CD4-positive, alpha-beta T cell treated with Interleukin-6 at 100 ng/mL for 8 hours (primary cell): ENCODE data around the gene KRTAP12-1.

Experiments
- DNase-seq: peaks from one replicate; pipeline ENCODE4 v3.0.0-alpha.2; 2020; ENCODE audit warnings: mixed read lengths, low spot score

KRTAP12-1 gene, protein sequence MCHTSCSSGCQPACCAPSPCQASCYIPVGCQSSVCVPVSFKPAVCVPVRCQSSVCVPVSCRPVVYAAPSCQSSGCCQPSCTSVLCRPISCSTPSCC

DNA sequence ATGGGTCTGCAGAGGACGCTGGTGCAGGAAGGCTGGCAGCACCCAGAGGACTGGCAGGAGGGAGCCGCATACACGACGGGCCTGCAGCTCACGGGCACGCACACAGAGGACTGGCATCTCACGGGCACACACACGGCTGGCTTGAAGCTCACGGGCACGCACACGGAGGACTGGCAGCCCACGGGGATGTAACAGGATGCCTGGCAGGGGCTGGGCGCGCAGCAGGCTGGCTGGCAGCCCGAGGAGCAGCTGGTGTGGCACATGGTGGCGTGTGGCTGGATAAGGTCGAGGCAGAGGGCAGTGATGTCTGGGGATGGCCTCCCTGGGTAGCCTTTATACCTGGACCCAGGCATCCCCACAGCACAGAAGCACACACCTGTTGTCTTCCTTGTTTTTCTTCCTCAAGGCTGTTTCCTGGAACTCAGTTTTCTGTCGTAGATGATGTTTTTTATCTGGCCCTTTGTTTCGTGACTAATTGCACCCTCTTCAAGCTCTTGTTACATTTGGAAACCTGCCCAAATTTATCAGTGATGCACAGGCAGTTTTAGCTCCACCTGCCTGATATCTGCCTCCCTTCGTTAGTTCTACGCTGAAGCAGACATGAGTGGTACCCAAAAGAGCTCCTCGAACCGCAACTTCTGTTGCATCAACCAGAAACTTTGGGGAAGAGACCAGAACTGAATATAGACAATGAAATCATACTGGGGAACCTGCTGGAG, at the start of gene KRTAP12-1:
Gene KRTAP12-1, minus strand, starts transcription at position 303 of the 719 bp plus-strand sequence. Its CDS starts 40 bp downstream, at position 263.
- no peak for DNase-seq

DNA sequence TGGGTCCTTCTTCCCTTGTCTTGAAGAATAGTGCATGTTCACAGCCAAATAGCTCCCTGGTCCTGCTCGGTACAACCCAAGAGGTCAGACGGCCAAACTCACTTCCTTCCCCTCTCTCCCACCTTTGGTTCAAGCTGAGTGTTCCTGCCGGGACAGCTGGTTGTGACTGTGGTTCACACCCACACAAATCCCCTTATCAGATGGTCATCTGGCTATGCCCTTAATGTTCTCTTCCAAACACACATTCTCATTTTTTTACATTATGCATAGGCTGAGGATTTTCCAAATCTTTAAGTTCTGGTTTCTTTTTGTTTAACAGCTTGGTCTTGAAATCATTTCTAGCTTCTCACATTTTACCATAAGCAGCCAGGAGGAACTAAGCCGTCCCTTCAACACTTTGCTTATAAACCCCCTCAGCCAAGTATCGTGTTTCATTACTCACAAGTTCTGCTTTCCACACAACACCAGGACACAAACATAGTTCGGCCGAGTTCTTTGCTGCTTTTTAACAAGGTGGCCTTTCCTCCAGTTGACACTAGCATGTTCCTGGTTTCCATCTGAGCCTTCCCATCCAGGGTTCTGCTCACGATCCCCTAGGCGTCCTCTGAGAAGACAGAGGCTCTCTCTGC, 49.1 kb upstream of the KRTAP12-1 start:
- no peak for DNase-seq

DNA sequence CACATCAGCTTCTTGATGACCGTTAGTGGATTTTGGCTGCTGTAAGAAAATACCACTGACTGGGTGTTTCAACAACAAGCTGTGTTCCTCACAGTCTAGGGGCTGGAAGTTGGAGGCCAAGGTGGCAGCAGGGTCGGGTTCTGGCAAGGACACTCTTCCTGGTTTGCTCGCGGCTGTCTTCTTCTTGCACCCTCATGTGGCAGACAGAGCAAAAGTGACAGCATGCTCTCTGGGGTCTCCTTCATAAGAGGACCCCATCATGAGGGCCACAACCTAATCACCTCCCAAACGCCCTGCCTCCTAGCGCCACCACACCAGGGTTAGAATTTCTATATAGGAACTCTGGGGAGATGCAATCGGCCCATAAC, 48.0 kb upstream of the KRTAP12-1 start:
- no peak for DNase-seq

DNA sequence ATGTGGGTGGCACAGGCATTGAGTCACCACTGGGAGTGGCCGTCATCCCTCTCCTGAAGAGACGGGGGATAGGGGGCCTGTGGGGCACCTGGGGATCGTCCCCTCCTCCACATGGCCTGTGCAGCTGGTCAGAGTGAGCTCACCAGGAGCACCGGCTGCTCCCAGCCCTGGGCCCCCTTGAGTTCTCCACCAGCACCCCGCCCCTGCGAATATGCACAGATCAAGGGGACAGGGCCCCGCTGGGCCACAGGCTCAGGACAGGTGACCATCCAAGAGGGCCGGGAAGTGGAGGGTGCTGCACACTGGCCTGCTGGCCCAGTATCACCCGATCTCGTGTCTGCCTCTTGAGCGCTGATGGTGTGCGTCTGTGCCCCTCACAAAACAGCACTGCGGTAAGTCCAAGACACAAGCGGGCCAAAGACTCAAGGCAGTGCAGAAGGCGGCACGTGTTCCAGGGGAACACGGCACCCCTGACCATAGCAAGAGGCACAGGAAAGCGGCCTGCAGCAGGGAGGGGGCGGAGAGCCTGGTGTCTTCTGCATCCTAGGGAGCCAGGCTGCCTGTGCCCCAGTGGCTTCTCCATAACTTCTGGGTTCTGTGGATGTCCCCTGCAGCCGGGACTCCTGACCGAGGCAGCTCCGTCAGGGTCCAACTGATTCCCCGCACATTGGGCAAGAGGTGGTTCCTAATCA, 47.5 kb upstream of the KRTAP12-1 start:
- no peak for DNase-seq

DNA sequence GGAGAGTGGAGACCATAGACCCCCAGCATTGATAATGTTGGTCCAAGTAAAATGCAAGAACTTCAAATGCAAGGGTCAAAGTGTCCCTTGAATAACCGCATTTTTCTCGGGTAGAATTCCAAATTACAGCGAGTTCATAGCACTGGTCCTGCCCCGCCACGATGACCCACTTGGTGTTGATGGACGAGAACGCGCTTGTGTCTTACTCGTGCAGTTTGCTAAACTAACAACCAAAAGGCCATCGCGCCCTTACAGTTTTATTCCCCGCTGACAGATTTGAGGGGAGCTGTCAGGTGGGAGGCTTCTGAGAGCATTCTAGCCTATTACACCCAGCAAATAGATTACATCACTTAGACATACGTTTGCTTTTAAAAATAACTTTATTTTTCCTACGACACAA, 46.8 kb upstream of the KRTAP12-1 start:
- no peak for DNase-seq

DNA sequence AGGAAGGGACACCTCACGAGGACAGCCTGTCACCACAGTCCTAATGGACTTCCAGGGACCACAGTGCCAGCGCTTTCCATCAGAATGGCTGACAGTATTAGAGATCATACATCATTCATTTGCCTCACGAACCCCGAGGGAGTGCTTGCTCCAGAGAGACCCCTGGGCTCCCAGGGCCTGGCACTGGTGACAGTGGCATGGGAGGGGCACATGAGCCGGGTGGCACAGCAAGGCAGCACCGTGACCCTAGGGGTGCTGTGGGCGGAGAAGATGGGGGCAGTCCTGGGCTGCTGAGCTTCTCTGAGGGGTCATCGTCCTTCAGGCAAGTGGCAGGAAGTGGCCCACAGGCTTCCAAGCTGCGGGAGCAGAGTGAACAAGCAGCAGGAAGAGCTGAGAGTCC, 45.8 kb upstream of the KRTAP12-1 start:
- no peak for DNase-seq

DNA sequence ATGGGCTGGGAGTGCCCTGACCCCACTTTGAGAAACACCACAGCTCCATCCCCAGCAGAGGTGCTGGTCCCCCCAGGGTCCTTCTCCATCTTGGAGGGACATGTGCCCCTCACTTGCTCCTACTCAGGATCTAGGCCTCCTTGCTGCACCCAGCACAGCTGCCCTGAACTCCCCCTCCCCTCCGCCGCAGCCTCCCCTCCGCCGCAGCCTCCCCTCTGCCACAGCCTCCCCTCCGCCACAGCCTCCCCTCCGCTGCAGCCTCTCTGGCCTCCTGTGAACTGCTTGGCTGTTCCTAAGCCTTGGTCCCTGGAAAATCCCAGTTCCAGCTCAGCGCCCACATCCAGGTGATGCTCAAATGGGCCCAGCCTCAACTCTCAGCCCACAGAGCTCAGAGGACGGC, 45.4 kb upstream of the KRTAP12-1 start:
- DNase-seq, result no peak

DNA sequence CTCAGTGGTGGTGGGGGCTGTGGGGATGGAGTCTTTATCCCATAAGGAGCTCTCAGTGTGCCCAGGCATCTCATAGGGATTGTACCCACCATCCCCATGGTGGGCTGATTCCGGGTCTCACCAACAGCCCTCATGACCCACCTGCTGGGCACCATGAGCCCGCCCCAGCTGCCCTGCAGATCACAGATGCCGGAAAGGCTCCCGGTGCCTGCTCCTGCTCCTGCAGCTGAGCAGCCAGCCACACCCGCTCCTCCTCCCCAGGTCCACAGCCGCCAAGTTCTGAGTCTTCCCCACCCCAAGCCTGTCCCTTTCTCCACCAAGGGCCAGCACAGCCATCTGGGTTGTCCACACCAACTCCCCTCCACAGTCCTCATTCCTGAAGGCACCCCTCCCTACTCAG, 44.9 kb upstream of the KRTAP12-1 start:
- DNase-seq, result no peak

DNA sequence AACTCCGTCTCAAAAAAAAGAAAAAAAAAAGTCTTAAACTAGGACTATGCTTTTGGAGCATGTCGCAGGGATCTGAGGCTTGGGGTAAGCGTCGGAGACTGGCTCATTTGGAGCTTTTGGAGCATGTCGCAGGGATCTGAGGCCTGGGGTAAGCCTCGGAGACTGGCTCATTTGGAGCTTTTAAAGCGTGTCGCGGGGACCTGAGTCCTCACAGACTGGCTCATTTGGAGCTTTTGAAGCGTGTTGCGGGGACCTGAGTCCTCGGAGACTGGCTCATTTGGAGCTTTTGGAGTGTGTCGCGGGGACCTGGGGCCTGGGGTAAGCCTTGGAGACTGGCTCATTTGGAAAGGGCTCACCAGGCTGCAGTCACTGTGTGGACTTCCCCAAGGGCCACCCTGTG, 43.0 kb upstream of the KRTAP12-1 start:
- no peak for DNase-seq

DNA sequence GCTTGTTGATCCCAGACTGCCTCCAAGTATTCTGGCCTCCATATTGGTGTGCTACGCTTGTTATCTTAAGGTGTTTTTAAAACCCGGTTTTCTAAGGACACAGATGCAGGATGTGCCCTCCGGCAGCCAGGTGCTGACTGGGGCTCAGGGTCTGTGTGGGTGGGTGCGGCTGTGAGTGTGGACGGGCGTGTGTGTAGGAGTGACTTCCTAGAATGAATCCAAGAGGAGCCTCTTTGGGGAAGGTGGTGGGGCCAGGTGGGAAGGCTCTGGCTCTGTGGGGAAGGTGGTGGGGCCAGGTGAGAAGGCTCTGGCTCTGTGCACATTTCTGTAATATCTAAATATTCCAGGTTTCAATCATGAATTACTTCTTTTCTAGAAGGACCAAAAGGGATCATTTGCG, 42.2 kb upstream of the KRTAP12-1 start:
- no peak for DNase-seq

DNA sequence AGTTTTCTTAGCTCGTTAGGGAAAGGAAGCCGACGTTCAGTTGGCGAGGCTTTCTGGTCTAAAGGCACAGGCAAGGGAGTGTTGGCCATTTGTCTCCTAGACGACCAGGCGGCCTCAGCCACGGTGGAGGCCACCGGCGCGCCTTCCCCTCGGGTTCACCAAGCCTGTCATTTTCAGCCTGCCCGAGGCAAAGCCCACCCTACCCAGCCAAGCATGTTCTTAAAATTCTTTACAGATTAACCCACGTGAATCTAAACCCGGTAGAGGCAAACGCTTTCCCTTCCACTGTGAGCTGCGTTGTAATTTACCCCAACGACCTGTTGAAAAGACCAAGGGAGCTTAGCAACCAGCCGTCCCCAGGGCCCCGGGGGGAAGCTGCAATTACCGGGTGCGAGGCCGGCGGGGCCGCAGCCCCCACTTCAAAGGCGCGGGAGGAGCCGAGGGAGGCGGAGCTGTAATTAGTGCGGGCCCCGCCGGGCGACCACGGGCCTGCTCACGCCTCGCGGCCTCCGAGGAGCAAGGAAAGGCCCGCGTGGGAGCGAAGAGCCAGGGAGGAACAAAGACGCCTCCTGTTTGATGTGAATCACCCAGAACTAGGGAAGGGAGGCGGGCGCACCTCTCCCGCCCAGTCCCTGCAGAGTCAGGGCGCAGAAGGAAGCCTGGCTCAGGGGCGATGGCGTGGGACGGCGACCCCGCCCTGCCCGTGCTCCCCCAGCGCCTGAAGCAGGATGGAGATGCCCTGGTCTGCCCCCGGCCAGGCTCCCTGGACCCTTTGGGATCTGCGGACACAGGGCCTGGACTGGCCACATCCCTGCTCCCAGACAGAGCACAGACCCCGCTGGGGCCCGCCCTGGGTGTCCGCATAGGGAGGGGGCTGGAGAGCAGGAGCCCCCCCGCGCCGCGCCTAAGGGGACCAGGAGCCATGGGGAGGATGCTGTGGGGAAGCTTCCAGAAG, 41.5 kb upstream of the KRTAP12-1 start:
- no peak for DNase-seq

DNA sequence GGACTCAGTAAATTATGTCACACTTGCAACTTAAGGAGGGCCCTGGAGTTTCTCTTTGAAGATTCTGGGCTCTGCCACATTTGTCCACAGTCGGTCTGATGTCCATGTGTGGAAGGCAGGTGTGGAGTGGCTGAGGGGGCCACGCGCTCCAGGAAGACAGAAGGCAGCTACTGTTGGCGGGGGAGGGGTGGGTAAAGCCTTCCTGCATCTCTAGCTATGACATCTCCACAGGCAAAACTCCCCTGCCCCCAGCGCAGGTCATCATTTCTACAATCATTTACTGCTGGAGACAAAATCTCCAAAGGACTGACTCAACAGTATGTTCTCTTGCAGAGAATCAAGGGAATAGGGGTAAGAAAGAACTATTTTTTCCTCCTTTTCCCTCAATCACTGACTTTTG, 40.8 kb upstream of the KRTAP12-1 start:
- DNase-seq, result no peak

DNA sequence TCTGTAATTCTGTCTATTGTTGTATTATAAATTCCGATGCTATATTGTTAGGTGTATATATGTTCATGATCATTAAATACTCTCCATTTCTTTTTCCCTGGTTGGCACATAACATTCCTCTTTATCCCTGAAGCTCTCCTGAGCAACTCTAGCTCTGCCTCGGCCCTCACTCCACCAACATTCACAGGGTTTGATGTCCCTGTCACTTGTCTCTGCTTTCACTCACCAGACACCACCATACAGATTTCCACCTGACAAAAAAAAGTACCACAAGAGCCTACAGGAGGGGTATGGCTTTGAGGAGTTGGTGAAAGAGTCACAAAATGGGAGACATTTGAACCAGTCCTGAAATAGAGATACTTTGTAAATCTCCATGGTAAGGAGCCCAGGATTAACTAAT, 38.2 kb upstream of the KRTAP12-1 start:
- DNase-seq, result no peak

DNA sequence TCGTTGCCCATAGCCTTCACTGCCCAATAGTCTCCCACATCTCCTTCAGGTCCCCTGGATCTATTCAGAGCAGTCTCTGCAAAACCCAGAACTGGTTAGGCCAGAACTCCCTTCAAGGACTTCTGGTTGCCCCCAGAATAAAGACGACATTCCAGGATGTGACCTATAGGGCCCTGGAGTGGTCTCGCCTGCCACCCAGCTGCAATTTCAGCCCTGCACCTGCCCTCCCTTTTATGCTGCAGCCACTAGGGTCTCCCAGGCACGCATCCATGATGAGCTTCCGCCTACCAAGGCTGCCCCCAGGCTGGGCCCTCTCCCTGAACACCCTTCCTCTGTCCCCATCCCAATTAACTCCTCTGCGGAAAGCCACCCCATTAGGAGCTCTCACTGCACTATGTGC, 36.6 kb upstream of the KRTAP12-1 start:
- no peak for DNase-seq

DNA sequence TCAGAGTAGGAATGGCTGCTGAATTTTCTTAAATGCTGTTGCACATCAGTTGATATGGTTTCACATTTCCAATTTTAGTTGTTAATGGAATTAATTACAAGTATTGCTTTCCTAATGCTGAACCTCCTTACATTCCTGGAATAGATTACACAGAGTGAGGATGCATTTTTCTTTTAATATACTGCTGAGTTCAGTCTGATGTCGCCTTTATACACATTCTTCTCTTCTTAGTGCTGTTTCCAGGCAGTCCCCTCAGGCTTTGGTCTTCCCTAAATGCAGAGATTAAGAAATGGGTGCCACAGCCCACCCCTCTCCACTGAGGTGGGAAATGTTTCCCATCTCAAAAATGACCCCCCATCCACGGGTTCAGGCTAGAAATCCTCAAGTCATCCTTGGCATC, 36.1 kb upstream of the KRTAP12-1 start:
- no peak for DNase-seq

DNA sequence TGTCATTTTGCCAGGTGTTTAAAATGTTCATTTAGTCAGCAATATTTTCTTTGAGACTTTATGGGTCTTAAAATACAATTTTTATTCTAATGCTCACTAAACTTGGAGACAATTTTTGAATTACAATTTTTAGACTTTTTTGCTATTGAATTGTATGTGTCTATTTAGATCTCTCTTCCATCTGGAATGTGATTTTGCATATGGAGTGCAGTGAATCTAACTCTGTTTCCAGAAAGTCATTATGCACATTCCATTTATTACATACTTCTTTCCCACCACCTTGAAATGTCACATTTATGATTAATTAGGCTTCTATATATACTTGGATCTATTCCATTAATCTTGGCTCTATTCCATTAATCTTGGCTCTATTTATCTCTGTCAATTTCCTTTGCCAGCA, 35.0 kb upstream of the KRTAP12-1 start:
- no peak for DNase-seq

DNA sequence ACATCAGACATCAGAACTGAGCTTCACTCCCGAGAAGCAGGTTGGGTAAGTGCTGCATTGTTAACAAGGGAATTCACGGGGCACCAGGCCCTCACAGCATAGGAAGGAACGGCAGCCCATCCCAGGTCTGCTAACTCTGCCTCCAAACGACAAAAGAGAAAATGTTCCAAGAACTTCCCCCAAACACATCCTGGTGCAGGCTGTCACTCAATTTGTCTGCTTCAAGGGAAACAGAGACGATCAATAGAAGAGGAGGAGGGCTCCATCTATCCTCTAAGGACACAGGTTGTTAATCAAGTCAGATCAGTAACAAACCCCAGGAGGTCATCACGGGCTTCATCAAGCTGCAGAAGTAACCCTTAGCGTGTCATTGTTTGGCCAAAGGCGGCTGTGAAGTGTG, 32.9 kb upstream of the KRTAP12-1 start:
- DNase-seq, result no peak

DNA sequence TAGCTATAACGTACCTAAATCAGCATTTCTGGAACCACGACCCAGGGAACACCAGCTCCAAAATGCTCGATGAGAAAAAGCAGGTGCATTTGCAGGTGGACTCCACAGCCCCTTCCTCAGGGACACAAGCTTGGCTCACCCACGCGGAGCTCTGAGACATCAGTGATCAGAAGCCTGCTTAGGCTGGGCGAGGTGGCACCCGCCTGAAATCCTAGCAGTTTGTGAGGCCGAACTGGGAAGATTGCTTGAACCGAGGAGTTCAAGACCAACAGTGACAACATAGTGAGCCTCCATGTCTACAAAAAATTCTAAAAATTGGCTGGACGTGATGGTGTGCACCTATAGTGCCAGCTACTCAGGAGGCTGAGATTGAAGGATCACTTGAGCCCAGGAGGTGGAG, 31.9 kb upstream of the KRTAP12-1 start:
- DNase-seq, result no peak

DNA sequence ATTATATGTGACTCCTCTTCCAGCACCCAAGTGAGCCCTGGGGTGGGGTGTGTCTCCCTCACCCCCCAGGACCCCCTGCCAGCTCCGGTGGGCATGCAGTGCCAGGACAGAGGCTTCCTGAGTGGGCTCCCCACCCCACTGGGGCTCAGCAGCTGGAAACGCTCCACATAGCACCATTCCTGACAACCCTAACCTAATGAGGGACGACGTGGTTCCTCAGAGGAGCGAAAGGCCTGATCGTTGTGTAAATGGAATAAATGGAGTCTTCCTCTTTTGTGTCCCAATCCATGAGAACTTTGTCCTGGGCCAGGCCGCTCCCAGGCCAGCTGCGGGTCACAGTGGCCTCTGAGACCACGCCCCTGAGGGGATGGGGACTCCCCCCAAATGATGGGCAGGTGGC, 31.2 kb upstream of the KRTAP12-1 start:
- DNase-seq, result no peak

DNA sequence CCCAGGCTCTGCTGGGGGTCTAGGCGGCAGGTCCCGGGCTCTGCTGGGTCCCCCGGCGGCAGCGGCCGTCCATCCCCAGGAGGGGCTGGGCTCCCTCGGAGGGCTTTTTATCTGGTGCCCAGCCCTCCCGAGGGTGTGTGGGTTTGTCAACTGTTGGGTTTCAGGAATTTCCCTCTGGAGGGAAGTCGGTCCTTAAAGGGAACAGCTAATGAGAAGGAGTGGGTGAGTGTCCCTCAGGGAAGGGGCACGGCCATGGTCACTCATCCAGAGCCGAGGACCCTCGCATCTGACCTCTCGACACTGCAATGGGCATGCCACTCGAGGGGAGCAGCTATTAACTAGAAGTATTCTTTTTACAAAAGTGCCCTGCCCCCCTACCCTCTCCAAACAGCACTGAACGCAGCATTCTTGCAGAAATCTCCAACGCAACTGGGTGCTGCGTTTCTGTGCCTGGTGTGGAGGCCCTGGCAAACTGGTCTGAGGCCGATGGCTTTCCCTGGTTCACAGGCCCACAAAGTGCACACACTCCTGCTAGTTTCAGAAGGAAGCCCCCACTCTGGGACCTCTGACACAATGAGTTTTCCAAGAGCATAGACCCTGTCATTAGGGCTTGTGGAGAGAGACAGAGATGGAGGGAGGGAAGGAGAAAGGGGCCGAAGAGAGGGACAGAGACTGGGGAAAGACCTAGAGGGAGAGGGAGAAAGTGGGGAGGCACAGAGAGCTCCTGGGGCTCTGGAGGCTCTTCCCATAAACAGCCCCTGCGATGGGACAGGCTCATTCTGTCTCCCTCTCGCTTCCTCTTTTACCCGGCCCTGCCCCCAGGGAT, 30.5 kb upstream of the KRTAP12-1 start:
- no peak for DNase-seq
